HG03103 (cell line): ENCODE results near the gene SBDS.
"Not testable (repeated sequence)": the region's sequence is repeated elsewhere in the genome, so short reads cannot be mapped to it uniquely, and the experiment has no call there.

Experiments
- ATAC-seq: cut with Tn5 transposase; IDR thresholded peaks from one replicate; pipeline ENCODE4 v1.9.1; 2021; ENCODE audit warnings: low read depth; ENCODE audit not compliant: unreplicated experiment

The SBDS gene

GRCh38 chr7:66995050-66995776 lies at the start of gene SBDS:
TSS of gene SBDS (minus strand) at chr7:66995586. CDS start at chr7:66995417, 169 bp downstream.
- peak; percentile 49 for ATAC-seq

DNA sequence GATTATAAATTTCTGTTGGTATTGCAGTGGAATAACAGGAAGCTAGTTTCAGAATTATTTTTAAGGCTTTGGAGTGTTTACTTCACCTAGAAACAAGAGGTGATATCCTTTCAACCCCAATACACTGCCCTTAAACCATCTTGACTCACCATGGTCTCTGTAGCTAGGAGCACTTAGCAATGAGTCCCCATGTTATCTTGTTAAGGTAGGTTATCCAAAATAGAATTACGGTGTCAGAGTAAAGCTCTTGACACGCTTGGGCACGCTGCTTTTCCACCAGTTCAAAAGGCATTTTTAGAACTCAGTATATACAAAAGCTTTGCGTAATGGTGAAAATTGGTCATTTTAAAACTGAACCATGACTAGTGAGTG lies 48.2 kb upstream of the SBDS start:
- not testable (repeated sequence) for ATAC-seq

GRCh38 chr7:67042781-67043558 lies 47.6 kb upstream of the SBDS start:
- not testable (repeated sequence) for ATAC-seq

GRCh38 chr7:67040832-67041231 lies 45.4 kb upstream of the SBDS start:
- not testable (repeated sequence) for ATAC-seq

GRCh38 chr7:67036432-67037395 lies 41.3 kb upstream of the SBDS start:
- ATAC-seq, result not testable (repeated sequence)

DNA sequence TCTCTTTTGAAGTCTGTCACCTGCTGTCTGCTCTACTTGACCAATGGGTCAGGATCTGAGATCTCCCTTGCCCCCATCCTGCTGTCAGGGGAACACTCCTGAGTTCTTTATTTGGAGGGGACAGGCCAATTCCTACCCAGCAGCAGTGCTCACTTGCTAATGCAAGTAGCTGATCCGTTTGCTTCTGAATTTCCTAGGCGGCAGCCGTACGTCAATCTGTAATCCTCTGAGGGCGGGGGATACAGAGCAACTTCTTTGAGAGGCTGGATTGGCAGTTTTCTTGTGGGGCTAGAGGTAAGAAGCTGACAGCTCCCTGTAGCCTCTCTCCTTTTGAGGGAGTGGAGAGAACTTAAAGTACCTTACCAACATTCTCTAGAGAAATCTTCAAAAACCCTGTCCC lies 37.9 kb upstream of the SBDS start:
- ATAC-seq, result no peak

DNA sequence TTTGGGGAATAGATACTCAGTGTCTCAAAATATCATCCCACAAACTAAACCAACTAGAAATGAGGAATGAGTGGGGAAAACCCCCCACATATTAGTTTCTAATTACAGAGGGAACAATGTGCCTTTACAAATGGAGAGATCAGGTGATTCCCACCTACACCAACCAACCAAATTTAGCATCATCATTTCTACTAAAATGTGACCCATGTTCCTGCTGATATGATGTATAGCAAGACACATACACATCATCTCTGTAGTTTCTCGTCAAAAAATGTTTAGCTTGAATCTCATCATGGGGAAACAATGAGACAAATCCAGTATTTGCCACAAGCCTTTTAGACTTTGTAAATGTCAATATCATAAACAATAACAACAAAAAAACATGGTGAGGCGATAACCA lies 36.3 kb upstream of the SBDS start:
- ATAC-seq, result not testable (repeated sequence)

- ATAC-seq, result not testable (repeated sequence)
Measured at GRCh38 chr7:67025459-67025858, 30.1 kb upstream of the SBDS start.

- ATAC-seq, result no peak
Measured at GRCh38 chr7:67022511-67022910, 27.1 kb upstream of the SBDS start.

- ATAC-seq, result no peak
Measured at GRCh38 chr7:67021260-67021659, 25.9 kb upstream of the SBDS start.

- no peak for ATAC-seq
Measured at GRCh38 chr7:67019562-67020390, 24.4 kb upstream of the SBDS start.

DNA sequence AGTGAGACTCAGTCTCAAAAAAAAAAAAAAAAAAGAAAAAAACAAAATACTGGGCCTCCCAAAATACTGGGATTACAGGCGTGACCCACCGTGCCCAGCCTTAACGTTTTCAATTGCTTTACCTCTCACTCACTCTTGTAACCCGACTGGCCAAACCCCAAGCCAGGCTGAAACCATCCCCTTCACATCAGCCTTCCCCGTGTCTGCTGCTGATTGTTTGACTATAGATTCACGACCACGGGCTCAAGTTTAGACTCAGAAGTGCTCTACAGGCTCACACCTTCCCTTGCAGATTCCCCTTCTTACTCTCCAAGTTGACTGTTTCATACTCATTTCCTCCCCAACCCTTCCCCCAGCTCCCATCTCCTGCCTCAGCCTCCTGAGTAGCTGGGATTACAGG lies 23.6 kb upstream of the SBDS start:
- no peak for ATAC-seq

- not testable (repeated sequence) for ATAC-seq
Measured at GRCh38 chr7:67017971-67018370, 22.6 kb upstream of the SBDS start.

GRCh38 chr7:67014076-67014622 lies 18.8 kb upstream of the SBDS start:
- not testable (repeated sequence) for ATAC-seq

GRCh38 chr7:67009677-67010076 lies 14.3 kb upstream of the SBDS start:
- ATAC-seq, result not testable (repeated sequence)

- ATAC-seq, result no peak
Measured at GRCh38 chr7:67008260-67008659, 12.9 kb upstream of the SBDS start.

DNA sequence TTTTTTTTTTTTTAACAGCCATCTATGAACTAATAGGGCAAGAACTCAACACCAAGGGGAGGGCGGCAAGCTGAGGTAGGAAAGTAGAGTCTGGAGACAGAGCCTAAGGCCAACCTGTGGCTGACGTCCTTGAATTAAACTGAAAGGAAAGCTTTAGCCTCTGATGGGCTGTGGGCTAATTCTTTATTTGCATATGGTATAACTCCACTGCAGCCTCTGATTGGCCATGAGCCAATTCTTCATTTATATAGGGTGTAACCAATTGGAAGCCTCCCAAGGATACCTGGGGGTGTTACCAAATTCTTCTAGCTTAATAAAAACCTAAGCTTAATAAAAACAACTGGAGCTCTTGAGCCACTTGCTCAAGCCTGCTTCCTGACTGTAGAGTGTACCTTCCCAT lies 11.6 kb upstream of the SBDS start:
- no peak for ATAC-seq

- not testable (repeated sequence) for ATAC-seq
Measured at GRCh38 chr7:67004145-67004544, 8.8 kb upstream of the SBDS start.

DNA sequence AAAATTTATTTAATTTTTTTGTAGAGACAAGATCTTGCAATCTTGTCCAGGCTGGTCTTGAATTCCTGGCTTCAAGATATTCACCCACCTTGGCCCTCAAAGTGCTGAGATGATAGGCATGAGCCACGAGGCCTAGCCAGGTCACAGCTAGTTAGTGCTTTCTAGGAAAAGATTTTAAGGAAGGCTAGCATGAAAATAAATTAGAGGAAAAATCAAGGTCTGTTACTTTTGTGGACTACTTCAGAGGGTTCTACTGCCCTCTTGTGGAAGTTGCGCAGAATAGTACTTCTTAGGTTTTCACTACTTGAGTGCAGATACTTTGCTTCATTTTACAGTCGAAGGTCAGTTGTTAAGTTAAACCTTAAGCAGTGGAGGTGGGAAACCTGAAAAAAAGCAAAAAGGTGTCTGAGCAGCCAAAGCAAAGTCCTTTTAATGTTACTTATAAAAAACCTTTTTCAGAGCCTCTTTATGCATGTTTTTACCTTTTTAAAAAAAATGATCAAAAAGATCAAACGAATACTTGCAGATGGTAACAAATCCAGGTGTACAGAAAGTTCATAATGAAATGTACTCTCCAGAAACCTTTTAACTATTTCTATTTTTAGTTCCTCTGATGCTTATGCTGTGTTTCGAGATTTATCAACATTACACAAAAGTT lies 5.3 kb upstream of the SBDS start:
- not testable (repeated sequence) for ATAC-seq
